GM19025 (cell line): ENCODE measurements around the gene LSM3.

Experiments
- ATAC-seq: cut with Tn5 transposase; IDR thresholded peaks from one replicate; pipeline ENCODE4 v1.9.1; 2021; ENCODE audit warnings: mild to moderate bottlenecking, low read depth, moderate library complexity; ENCODE audit not compliant: unreplicated experiment

The LSM3 gene

GRCh38 chr3:14188041-14188754 lies 9.6 kb downstream of the LSM3 start:
- no peak for ATAC-seq

- no peak for ATAC-seq
Observed at GRCh38 chr3:14194865-14195264, 16.2 kb downstream of the LSM3 start.

- ATAC-seq = no peak
Observed at GRCh38 chr3:14199641-14200040, 21.0 kb downstream of the LSM3 start.

GRCh38 chr3:14200276-14200675 lies 21.7 kb downstream of the LSM3 start:
- ATAC-seq = no peak

- no peak for ATAC-seq
Observed at GRCh38 chr3:14200841-14201240, 22.2 kb downstream of the LSM3 start.

GRCh38 chr3:14201940-14202684 lies 23.5 kb downstream of the LSM3 start:
- ATAC-seq = no peak

- no peak for ATAC-seq
Observed at GRCh38 chr3:14202874-14203520, 24.4 kb downstream of the LSM3 start.

- ATAC-seq = no peak
Observed at GRCh38 chr3:14203521-14204079, 25.0 kb downstream of the LSM3 start.

- ATAC-seq = no peak
Observed at GRCh38 chr3:14204515-14205284, 26.1 kb downstream of the LSM3 start.

GRCh38 chr3:14206548-14207177 lies 28.0 kb downstream of the LSM3 start:
- no peak for ATAC-seq

- no peak for ATAC-seq
Observed at GRCh38 chr3:14208168-14208567, 29.6 kb downstream of the LSM3 start.

GRCh38 chr3:14208977-14209394 lies 30.4 kb downstream of the LSM3 start:
- ATAC-seq = no peak

GRCh38 chr3:14209581-14210289 lies 31.1 kb downstream of the LSM3 start:
- ATAC-seq = no peak

- no peak for ATAC-seq
Observed at GRCh38 chr3:14210290-14210688, 31.7 kb downstream of the LSM3 start.

- no peak for ATAC-seq
Observed at GRCh38 chr3:14210843-14211594, 32.4 kb downstream of the LSM3 start.

- no peak for ATAC-seq
Observed at GRCh38 chr3:14211621-14212020, 33.0 kb downstream of the LSM3 start.

GRCh38 chr3:14212032-14212431 lies 33.4 kb downstream of the LSM3 start:
- ATAC-seq = no peak

GRCh38 chr3:14213066-14213774 lies 34.6 kb downstream of the LSM3 start:
- no peak for ATAC-seq
